ENCODE results near the gene PACC1.
"Not testable (repeated sequence)": the region's sequence is repeated elsewhere in the genome, so short reads cannot be mapped to it uniquely, and the experiment has no call there.

Gene PACC1

DNA sequence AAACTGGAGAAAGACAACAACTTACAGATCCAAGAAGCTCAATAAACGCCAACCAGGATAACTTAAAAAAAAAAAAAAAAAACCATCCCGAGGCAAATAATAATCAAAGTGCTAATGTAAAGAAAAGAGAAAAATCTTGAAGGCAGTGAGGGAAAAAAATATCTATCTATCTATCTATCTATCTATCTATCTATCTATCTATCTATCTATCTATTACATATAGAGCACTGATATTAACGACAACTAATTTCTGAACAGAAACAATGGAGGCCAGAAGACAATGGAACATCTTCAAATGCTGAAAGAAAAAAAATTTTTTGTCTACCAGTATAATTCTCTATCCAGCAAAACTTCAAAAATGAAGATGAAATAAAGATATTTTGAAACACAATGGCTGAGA, 18.0 kb downstream of the PACC1 start:
- DNase-seq (ENCODE audit: low read depth in 2 of 2) = no peak

DNA sequence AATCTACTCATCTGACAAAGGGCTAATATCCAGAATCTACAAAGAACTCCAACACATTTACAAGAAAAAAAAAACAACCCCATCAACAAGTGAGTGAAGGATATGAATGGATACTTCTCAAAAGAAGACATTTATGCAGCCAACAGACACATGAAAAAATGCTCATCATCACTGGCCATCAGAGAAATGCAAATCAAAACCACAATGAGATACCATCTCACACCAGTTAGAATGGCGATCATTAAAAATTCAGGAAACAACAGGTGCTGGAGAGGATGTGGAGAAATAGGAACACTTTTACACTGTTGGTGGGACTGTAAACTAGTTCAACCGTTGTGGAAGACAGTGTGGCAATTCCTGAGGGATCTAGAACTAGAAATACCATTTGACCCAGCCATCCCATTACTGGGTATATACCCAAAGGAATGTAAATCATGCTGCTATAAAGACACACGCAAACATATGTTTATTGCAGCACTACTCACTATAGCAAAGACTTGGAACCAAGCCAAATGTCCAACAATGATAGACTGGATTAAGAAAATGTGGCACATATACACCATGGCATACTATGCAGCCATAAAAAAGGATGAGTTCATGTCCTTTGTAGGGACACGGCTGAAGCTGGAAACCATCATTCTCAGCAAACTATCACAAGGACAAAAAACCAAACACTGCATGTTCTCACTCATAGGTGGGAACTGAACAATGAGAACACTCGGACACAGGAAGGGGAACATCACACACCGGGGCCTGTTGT, 18.8 kb downstream of the PACC1 start:
- DNase-seq (ENCODE audit: low read depth in 2 of 2) = not testable (repeated sequence)

DNA sequence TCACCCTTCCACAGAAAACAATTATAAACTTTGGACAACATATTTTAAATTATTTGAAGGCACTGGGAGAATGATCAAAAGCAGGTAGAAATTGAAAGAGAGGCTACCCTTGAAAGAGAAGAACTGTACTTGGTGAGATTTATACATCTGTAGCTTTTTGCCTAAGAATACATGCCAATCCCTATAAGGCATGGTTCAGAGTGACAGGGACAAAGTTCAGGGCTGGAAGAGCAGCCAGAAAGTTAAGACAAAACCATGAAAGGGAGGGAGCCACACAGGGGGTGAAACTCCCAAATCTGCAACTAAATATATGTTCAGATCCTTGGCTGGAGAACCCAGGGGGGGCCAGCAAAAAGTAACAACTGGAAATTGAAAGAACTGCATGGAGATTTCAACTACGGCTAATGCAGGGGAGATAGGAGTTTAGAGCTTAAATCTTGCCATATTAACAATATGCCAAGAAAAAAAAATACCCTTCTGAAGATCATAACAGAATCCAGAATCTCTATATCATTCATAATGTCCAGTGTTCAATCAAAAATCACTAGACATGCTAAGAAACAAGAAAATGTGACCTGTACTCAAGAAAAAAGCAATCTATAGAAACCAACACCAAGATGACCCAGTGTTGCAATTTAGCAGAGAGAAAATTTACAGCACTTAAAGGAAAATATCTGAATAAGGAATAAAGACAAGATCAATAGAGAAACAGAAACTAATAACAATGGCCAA, 25.5 kb downstream of the PACC1 start:
- DNase-seq (ENCODE audit: low read depth in 2 of 2) = no peak

DNA sequence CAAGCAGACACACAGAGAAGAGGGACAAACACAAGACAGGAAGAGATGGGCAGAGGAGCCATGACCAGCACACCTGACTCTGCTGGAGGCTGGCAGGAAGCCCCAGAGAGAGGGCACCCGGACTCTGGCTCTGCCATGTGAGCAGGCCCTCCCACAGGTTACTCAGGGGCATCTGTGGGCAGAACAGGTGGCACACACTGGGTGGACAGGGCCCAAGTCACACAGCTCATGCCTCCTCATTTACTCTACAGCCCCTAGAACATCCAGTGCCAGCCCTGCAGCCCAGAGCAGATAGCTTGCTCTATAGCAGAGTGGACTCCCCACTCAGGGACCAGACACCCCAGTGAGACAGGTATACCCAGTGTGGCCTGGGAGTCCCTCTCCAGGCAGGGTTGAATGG, 28.7 kb downstream of the PACC1 start:
- DNase-seq (ENCODE audit: low read depth in 2 of 2) = no peak

DNA sequence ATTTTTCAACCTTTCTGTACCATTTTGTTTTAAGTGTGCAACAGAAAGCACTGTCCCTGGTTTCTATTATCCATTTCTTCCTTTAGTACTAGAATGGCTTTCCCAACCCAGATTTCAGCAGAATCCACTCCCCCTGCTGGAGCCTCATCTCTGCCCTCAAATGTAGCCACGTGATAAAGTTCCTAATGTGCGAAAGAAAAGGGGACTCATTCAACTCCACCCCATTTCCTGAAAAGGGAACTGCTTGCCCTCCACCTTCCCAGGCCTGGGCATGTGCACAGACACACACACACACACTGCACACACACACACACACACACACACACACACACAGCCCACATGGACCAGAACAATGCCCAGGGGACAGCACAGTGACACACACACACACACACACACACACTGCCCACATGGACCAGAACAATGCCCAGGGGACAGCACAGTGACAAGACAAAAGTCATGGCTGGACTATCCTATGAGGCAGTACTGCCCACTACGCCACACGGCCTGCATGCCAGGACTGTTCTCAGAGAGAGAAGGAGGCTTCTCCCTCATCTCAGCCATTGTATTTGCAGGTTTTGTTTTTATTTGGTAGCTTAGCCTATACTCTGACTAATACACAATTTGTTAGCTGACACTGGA, 33.2 kb downstream of the PACC1 start:
- DNase-seq (ENCODE audit: low read depth in 2 of 2) = no peak

DNA sequence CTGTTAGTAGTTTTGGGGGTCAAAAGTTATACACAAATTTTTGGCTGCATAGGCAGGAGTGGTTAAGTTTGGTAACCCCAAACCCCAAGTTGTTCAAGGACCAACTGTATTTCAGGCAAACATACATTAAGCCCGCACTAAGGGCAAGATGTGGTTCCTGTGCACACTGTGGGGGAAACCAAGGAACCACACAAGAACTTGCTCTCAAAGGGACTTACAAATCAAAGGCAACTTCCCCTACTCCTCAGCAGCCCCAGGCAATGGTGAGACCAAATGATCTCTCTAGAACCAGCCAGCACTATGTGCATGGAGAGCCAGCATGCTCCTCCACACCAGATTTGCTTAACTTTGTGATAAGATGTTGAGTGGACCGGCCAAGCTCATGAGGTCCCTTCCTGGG, 35.3 kb downstream of the PACC1 start:
- DNase-seq (ENCODE audit: low read depth in 2 of 2) = no peak

DNA sequence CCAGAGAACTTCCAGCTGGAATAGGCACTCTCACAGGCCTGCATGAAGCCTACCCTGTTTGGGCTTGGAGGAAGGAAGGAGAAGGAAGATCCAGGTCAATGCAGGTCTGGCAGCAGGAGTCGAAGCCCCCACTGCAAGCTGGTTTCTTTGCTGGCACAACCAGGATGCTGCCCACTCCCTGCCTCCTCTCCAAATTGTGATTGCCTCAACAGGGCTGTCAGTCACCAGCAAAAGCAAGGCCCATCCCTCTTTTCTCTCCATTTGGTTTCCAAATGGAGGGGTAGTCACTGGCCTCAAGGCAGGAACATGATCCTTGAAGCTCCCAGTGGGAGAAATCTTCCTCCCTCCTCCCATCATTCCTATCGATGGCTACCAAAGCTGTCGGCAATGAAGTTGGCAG, 37.0 kb downstream of the PACC1 start:
- DNase-seq (ENCODE audit: low read depth in 2 of 2) = no peak

DNA sequence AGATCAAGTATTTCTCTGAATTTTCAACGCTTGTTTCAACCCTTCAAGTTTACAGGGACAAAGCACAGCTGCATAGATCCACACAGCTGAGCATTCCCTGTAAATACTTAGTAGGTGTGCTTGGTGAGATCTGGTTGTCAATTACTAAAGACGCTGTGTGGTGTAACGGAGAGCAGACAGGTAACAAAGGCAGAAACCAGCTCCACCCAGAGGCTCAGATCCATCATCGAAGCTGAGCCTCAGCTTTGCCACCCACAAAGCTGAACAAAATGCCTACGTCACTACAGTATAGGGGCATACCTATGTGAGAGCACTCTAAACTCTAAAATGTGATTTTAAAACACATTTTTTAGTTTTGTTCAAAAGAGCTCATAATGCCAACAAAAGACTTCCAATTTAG, 38.7 kb downstream of the PACC1 start:
- no peak for DNase-seq (ENCODE audit: low read depth in 2 of 2)

DNA sequence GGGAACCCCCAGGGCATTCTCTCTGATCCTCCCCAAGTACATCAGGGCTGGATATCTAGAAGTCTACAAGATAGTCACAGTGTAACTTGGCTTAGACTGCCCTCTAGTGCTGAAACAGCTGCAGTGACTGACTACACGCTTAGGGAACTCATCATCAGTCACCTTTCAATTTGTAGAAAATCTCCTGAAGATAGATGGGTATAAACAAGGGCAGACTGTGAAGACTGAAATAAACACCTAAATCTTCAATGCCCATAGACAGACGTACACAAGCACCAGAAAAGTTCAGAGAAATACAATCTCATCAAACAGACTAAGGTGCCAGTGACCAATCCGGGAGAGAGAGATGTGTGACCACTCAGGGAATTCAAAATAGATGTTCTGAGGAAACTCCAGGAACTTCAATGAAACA, 46.6 kb downstream of the PACC1 start:
- no peak for DNase-seq (ENCODE audit: low read depth in 2 of 2)

DNA sequence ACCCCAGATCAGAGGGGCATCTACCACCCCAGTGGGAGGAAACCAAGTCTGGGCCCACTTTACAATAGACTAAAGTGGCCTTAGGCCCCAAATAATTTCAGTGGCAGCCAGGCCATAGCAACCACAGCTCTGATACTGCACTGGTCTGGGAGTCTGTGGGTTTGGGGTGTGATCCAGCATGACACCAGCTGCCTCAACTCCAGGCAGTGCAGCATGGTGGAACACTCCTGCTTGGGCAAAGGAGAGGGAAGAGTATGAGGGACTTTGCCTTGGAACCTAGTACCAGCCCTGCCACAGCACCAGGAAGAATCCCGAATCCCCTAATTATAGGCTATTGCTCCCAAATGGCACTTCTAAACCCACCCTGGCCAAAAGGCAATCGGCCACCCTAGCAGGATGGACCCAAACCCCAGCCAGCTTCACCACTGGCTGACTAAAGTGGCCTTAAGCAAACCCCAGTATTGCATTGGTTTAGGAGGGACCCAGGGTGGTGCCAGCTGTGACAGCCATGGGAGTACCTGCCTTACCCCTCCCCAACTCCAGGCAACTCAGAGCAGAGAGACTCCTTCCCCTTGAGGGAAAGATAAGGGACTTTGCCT, 47.1 kb downstream of the PACC1 start:
- no peak for DNase-seq (ENCODE audit: low read depth in 2 of 2)

DNA sequence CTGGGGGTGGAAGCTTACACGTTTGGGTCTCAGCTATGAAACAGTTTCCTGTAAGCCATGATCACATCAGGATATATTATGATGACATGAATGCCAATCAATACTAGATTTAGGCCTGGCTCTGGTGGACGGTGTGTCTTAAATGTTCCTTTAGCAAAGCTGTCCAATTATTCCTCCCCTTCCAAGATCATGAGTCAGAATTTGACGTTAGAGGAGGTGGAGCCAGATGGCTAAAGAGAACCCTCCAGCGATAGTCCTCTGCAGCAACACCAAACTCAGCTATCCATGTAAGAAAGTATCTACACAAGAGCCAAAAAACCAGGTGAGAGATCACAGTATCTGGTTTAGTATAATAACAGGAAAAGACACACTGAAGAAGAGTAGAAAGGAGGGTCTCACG, 47.8 kb downstream of the PACC1 start:
- no peak for DNase-seq (ENCODE audit: low read depth in 2 of 2)

DNA sequence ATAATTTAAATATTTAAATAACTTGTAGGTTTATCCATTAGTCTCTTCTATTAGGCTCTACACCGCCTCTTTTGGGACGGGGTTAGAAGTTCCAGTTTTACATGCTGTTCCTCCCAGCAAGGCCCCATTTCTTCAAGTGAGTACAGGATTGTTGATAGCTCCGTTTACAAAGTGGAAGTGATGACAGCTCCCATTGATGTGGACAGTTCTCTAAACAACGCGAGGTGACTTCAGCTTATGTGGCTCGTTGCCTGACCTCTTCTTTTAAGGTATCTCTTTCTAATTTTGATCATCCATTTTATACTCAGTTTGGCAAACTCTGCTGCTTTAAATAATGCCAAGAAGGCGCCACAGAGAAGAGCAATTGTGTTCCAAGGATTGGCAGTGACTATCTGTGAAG, 49.7 kb downstream of the PACC1 start:
- DNase-seq (ENCODE audit: low read depth in 2 of 2) = no peak

DNA sequence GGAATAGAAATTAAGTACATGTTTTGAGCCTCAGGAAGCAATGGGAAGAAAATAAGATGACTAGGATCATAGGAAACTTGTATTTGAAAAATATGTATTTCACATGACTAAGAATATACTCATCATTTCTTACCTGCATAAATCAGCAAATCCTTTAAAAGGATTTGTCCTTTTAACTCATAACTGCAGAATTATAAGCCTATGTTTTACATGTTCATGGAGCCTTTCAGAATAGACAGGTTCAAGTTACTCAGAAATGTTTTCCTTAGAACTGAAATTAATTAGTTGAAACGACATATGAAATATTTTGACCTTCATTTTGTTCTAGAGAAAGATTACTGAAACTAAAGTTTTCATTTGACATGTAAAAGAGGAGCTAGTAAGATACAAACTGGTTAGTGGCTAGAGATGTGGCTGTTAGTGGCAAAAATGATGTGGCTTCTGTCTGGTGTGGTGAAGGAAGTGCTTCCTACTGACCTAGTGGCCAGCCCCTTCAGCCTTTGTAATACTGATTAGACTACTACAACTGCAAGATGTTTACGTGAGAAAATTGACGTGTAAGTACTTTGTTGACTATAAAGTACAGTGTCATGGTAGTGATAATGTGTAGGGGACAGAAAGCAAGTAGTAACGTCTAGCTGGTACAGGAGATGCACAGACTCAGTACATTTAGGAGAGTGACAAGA, 54.7 kb downstream of the PACC1 start:
- DNase-seq (ENCODE audit: low read depth in 2 of 2) = peak in 1 of 2 donors; percentile 8

DNA sequence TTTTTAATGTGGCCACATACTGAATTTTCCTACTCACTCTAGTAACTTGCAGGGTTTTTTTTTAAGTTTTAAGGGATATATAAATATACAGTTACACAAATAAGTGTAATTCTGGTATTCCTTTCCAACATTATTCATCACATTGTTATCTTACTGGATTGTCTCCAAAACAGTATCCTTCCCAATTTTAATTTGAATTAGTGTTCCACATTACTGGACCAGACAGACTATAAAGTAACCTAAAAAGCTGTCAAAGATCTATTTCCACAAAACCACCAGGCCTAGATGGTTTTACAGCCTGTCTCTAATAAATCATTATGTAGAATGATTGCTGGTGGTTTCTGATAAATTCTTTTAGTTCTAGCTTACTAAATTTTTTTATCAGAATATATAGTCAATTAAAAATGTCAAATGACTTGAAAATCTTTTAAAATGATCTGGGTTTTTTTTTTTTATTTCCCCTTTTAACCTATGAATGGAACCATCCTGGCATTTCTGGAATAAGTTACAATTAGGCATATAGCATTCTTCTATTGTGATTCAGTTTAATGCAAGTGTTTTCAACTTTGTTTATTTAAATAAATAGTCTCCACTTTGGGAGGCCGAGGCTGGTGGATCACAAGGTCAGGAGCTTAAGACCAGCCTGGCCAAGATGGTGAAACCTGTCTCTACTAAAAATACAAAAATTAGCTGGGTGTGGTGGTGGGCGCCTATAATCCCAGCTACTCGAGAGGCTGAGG, 59.3 kb downstream of the PACC1 start:
- no peak for DNase-seq (ENCODE audit: low read depth in 2 of 2)

DNA sequence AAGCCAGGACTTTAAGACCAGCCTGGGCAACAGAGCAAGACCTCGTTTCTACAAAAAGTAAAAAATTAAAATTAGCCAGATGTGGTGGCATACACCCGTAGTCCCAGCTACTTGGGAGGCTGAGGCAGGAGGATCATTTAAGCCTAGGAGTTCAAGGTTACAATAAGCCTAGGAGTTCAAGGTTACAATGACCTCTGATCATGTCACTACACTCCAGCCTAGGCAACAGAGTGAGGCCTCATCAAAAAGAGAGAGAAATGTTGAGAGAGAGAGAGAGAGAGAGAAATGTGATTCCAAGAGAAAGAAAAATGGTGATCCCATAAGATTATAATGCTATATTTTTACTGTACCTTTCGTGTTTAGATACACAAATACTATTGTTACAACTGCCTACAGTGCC, 60.2 kb downstream of the PACC1 start:
- no peak for DNase-seq (ENCODE audit: low read depth in 2 of 2)

DNA sequence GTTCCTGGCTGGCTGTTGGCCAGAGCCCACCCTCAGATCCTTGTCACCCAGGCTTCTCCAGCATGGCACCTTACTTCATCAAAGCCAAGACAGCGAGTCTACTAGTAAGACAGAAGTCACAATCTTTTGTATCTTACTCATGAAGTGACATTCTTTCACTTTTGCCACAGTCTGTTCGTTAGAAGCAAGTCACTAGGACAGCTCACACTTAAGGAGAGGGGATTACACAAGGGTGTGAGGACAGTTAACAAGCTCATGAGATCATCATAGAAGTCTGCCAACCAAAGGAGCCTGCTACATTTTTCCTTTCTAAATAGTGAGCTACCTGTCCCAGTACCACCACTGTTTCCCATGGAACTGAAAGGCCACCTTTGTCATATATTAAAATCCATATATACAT, 61.5 kb downstream of the PACC1 start:
- DNase-seq (ENCODE audit: low read depth in 2 of 2) = no peak

DNA sequence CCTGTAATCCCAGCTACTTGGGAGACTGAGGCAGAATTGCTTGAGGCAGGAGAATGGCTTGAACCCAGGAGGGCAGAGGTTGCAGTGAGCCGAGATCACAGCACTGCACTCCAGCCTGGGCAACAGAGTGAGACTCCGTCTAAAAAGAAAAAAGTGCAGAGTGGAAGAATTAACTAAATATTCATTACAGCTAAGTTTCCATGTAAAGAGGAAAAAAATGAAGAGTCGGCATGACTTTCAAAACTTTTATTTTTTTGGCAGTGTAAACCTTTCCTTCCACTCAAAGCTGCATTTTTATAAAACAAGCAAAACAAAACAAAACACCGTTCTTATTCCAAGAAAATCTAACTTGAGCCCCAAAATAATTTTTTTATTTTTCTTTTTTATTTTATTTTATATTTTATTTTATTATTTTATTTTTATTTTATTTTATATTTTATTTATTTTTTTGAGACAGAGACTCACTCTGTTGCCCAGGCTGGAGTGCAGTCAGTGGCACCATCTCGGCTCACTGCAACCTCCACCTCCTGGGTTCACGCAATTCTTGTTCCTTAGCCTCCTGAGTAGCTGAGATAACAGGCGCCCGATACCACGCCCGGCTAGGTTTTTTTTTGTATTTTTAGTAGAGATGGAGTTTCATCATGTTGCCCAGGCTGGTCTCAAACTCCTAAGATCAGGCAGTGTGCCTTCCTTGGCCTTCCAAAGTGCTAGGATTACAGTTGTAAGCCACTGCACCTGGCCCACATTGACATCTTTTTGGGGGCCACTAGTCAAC, 62.9 kb downstream of the PACC1 start:
- no peak for DNase-seq (ENCODE audit: low read depth in 2 of 2)

DNA sequence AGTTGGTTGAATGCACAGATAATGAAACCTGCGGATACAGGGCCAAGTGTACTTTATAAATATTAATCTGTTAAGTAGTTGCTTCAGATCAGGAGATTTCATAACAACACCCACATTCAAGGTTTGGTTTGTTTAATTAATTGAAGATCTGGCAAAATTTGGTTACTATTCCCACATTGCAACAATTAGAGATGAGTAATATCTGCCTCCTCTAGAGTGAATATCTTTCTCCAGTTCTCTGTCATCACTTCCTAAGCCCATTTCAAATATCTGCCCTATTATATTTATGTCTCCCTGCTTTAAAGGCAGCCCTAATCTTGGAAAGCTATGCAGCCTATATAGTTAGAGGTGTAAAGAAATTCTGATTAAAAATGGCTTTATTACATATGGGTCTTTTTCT, 68.1 kb downstream of the PACC1 start:
- no peak for DNase-seq (ENCODE audit: low read depth in 2 of 2)

DNA sequence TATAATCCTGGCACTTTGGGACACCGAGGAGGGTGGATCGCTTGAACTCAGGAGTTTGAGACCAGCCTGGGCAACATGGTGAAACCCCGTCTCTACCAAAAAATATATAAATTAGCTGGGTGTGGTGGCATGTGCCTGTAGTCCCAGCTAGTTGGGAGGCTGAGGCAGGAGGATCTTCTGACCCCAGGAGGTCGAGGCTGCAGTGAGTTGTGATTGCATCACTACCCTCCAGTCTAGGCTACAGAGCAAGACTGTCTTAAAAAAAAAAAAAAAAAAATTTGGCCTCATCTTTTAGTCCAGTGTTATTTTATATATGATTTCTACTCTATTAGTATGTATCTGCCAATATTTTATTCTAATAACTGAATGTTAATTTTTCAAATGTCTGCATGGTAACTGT, 69.8 kb downstream of the PACC1 start:
- DNase-seq (ENCODE audit: low read depth in 2 of 2) = no peak

DNA sequence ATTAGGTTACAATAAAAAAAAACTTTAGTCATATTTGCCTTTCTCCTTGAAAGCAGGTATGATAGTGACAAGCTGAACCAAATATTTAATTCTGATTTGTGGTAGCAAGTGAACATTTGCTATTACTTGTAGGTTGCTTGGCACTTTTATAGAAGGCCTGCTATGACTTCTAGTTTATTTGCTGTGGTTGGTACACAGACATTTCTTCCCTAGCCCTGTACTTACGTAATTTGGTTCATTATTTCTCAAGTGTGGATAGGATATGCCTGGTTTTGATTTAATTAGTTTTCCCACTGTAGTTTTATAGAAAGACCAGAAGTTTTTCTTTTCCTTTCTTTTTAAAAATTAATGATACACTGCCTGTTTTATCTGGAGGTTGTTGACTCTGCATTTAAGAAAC, 73.6 kb downstream of the PACC1 start:
- no peak for DNase-seq (ENCODE audit: low read depth in 2 of 2)

DNA sequence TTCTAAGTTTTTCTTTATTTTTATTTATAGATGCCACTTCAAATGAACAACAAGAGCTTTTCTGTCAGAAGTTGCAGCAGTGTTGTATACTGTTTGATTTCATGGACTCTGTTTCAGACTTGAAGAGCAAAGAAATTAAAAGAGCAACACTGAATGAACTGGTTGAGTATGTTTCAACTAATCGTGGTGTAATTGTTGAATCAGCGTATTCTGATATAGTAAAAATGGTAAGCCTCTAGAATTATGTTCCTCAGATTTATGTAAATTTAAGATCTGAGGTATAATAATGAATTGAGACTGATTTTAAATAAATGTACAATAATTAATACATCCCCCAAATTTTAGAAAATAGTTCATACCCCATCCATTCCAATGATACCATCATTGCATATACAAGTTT, 85.6 kb downstream of the PACC1 start:
- DNase-seq (ENCODE audit: low read depth in 2 of 2) = no peak
